Skeletal muscle satellite cell (primary cell): ENCODE data around the gene EIF3C. TPM values are rescaled to one million over a fixed set of nuclear protein-coding genes. Genes with fewer than 3 reads are reported as not detected.
A peak's percentile ranks its signal among the peaks of the same experiment; 100 is the strongest.
"Not testable (repeated sequence)": the region's sequence is repeated elsewhere in the genome, so short reads cannot be mapped to it uniquely, and the experiment has no call there.

Source experiments
- H3K27me3 ChIP-seq: 2 replicates; pipeline ENCODE4 v1.7.0; 2013; ENCODE audit warnings: low read length; ENCODE audit not compliant: control insufficient read depth, insufficient read depth
- H3K36me3 ChIP-seq: 2 replicates; pipeline ENCODE4 v1.7.0; 2013; ENCODE audit warnings: mild to moderate bottlenecking, control low read depth, low read length; ENCODE audit not compliant: insufficient read depth
- H3K4me1 ChIP-seq: 2 replicates; pipeline ENCODE4 v1.7.0; 2013; ENCODE audit warnings: low read length; ENCODE audit not compliant: control insufficient read depth, insufficient read depth
- H3K4me2 ChIP-seq: 2 replicates; pipeline ENCODE4 v1.7.0; 2013; ENCODE audit warnings: mild to moderate bottlenecking, low read length
- H3K4me3 ChIP-seq: 2 replicates; pipeline ENCODE4 v1.7.0; 2013; ENCODE audit warnings: low read length
- H3K9ac ChIP-seq: 2 replicates; pipeline ENCODE4 v1.7.0; 2013; ENCODE audit warnings: mild to moderate bottlenecking, low read depth, low read length, moderate library complexity
- H3K9me3 ChIP-seq: replicated peaks from 2 replicates; pipeline ENCODE4 v1.7.0; 2013; ENCODE audit warnings: mild to moderate bottlenecking, control low read depth, low read length
- total RNA-seq: library from RNA; depleted of rRNA; stranded (reverse); fragments of >200 nt; gene quantifications from 2 replicates; pipeline ENCODE4 v1.2.3, GENCODE V29; 2012; rRNA removed

Gene EIF3C
- total RNA-seq, result 130 and 239 TPM in 2 replicates

- not testable (repeated sequence) for H3K36me3 ChIP-seq
These were observed at the start of gene EIF3C for GRCh38 chr16:28711220-28712083. Gene EIF3C (plus strand): TSS chr16:28711464. CDS start chr16:28711687, 223 bp downstream.

GRCh38 chr16:28666264-28666663 is 45.0 kb upstream of the EIF3C start:
- not testable (repeated sequence) for H3K4me2 ChIP-seq, H3K9ac ChIP-seq, H3K4me3 ChIP-seq, H3K27me3 ChIP-seq, H3K36me3 ChIP-seq, H3K4me1 ChIP-seq, H3K9me3 ChIP-seq

More at GRCh38 chr16:28711220-28712083, at the start of gene EIF3C:
- not testable (repeated sequence) for H3K9me3 ChIP-seq, H3K4me2 ChIP-seq, H3K27me3 ChIP-seq, H3K4me1 ChIP-seq
- Histone ChIP-seq H3K4me3 (peak within 1 kb of the TSS; percentile 56), H3K9ac (peak within 1 kb of the TSS; percentile 41)

GRCh38 chr16:28667480-28667879 is 43.8 kb upstream of the EIF3C start:
- not testable (repeated sequence) for H3K36me3 ChIP-seq, H3K27me3 ChIP-seq, H3K4me1 ChIP-seq, H3K9me3 ChIP-seq, H3K4me2 ChIP-seq, H3K9ac ChIP-seq, H3K4me3 ChIP-seq

- not testable (repeated sequence) for H3K9me3 ChIP-seq, H3K9ac ChIP-seq, H3K4me1 ChIP-seq, H3K36me3 ChIP-seq, H3K27me3 ChIP-seq, H3K4me3 ChIP-seq, H3K4me2 ChIP-seq
These were observed 43.1 kb upstream of the EIF3C start for GRCh38 chr16:28668199-28668598.

GRCh38 chr16:28688327-28688952 is 22.8 kb upstream of the EIF3C start:
- not testable (repeated sequence) for H3K9ac ChIP-seq, H3K27me3 ChIP-seq, H3K4me1 ChIP-seq, H3K36me3 ChIP-seq, H3K4me3 ChIP-seq, H3K9me3 ChIP-seq, H3K4me2 ChIP-seq

GRCh38 chr16:28689425-28689824 is 21.8 kb upstream of the EIF3C start:
- not testable (repeated sequence) for H3K4me3 ChIP-seq, H3K27me3 ChIP-seq, H3K9me3 ChIP-seq, H3K4me2 ChIP-seq, H3K4me1 ChIP-seq, H3K9ac ChIP-seq, H3K36me3 ChIP-seq

GRCh38 chr16:28691722-28692121 is 19.5 kb upstream of the EIF3C start:
- not testable (repeated sequence) for H3K9me3 ChIP-seq, H3K4me2 ChIP-seq, H3K4me3 ChIP-seq, H3K4me1 ChIP-seq, H3K9ac ChIP-seq, H3K27me3 ChIP-seq, H3K36me3 ChIP-seq

GRCh38 chr16:28693257-28693950 is 17.9 kb upstream of the EIF3C start:
- not testable (repeated sequence) for H3K4me3 ChIP-seq, H3K9me3 ChIP-seq, H3K4me2 ChIP-seq, H3K9ac ChIP-seq, H3K4me1 ChIP-seq, H3K27me3 ChIP-seq, H3K36me3 ChIP-seq

GRCh38 chr16:28699792-28700191 is 11.5 kb upstream of the EIF3C start:
- H3K4me3 ChIP-seq, H3K4me1 ChIP-seq, H3K36me3 ChIP-seq, H3K9ac ChIP-seq, H3K27me3 ChIP-seq, H3K9me3 ChIP-seq, H3K4me2 ChIP-seq: not testable (repeated sequence)

GRCh38 chr16:28700349-28700748 is 10.9 kb upstream of the EIF3C start:
- not testable (repeated sequence) for H3K9me3 ChIP-seq, H3K27me3 ChIP-seq, H3K36me3 ChIP-seq, H3K9ac ChIP-seq, H3K4me1 ChIP-seq, H3K4me3 ChIP-seq, H3K4me2 ChIP-seq

- not testable (repeated sequence) for H3K4me2 ChIP-seq, H3K4me3 ChIP-seq, H3K4me1 ChIP-seq, H3K36me3 ChIP-seq, H3K9ac ChIP-seq, H3K9me3 ChIP-seq, H3K27me3 ChIP-seq
These were observed 9.9 kb upstream of the EIF3C start for GRCh38 chr16:28701384-28701783.
